IMR-90 (cell line): Measurements from ENCODE around the gene ST6GALNAC3. TPM values are rescaled to one million over a fixed set of nuclear protein-coding genes. Genes with fewer than 3 reads are reported as not detected.

ENCODE experiments used
- ATAC-seq: fragments of 200-7000 bp; cut with Tn5 transposase; 2 replicates; pipeline ENCODE4 v1.9.1; 2020; ENCODE audit warnings: low read depth, mild to moderate bottlenecking, moderate library complexity
- BruUV-seq: library from RNA; stranded (reverse); fragments of 400-500 nt; replicated peaks from 2 replicates; lab custom pipeline; 2021; lab: Mats Ljungman, UMichigan
- CTCF ChIA-PET: fragments of 300-600 bp; formaldehyde crosslinking; extraction: SDS; loops from one replicate; lab custom pipeline; 2021; ENCODE audit warnings: antibody characterized with exemption; lab: Yijun Ruan, JAX
- POLR2A ChIA-PET: fragments of 300-600 bp; sonication (Branson Sonifier 250); formaldehyde crosslinking; loops from one replicate; lab custom pipeline; 2022; ENCODE audit warnings: antibody characterized with exemption; ENCODE audit not compliant: unreplicated experiment; lab: Charles Lee
- DNase-seq: peaks from one replicate; pipeline ENCODE4 v3.0.0; 2013
- H2AFZ ChIP-seq: replicated peaks from 2 replicates; pipeline ENCODE3; 2013; ENCODE audit warnings: low read length, mild to moderate bottlenecking; ENCODE audit not compliant: poor library complexity
- H2AK5ac ChIP-seq: 2 replicates; pipeline ENCODE4 v1.6.1; 2013; ENCODE audit warnings: low read depth, low read length, inconsistent platforms
- H2AK9ac ChIP-seq: replicated peaks from 2 replicates; pipeline ENCODE3; 2013; ENCODE audit warnings: mild to moderate bottlenecking, low read depth, low read length, moderate library complexity; ENCODE audit not compliant: poor library complexity
- H2BK120ac ChIP-seq: 2 replicates; pipeline ENCODE4 v1.6.1; 2013; ENCODE audit warnings: low read depth, low read length, inconsistent platforms
- H2BK15ac ChIP-seq: 3 replicates; pipeline ENCODE4 v1.6.1; 2013; ENCODE audit warnings: low read depth, low read length, inconsistent platforms
- H2BK20ac ChIP-seq: 2 replicates; pipeline ENCODE4 v1.6.1; 2013; ENCODE audit warnings: low read depth, mild to moderate bottlenecking, inconsistent platforms, low read length, moderate library complexity
- H2BK5ac ChIP-seq: 2 replicates; pipeline ENCODE4 v1.6.1; 2013; ENCODE audit warnings: mild to moderate bottlenecking, low read depth, low read length, inconsistent platforms; ENCODE audit not compliant: poor library complexity, severe bottlenecking
- H3K14ac ChIP-seq: replicated peaks from 2 replicates; pipeline ENCODE4 v1.6.1; 2013; ENCODE audit warnings: low read depth, low read length, inconsistent platforms
- H3K18ac ChIP-seq: 2 replicates; pipeline ENCODE4 v1.6.1; 2013; ENCODE audit warnings: low read depth, low read length, control low read depth
- H3K23ac ChIP-seq: 2 replicates; pipeline ENCODE4 v1.6.1; 2013; ENCODE audit warnings: low read depth, low read length, inconsistent platforms
- H3K27ac ChIP-seq: 2 replicates; pipeline ENCODE4 v1.5.1; 2013; ENCODE audit warnings: mild to moderate bottlenecking, control low read depth, low read length; ENCODE audit not compliant: insufficient read depth
- H3K27me3 ChIP-seq: 2 replicates; pipeline ENCODE4 v1.6.1; 2013; ENCODE audit warnings: low read length; ENCODE audit not compliant: control insufficient read depth, insufficient read depth
- H3K36me3 ChIP-seq: 2 replicates; pipeline ENCODE4 v1.6.1; 2013; ENCODE audit warnings: low read length, mixed read lengths; ENCODE audit not compliant: control insufficient read depth, insufficient read depth
- H3K4ac ChIP-seq: 2 replicates; pipeline ENCODE4 v1.6.1; 2013; ENCODE audit warnings: low read depth, low read length, inconsistent platforms
- H3K4me1 ChIP-seq: 2 replicates; pipeline ENCODE4 v1.6.1; 2013; ENCODE audit warnings: low read length, mixed read lengths; ENCODE audit not compliant: control insufficient read depth, insufficient read depth
- H3K4me2 ChIP-seq: 2 replicates; pipeline ENCODE4 v1.6.1; 2013; ENCODE audit warnings: low read depth, mild to moderate bottlenecking, control low read depth, low read length, moderate library complexity
- H3K4me3 ChIP-seq: 2 replicates; pipeline ENCODE4 v1.5.1; 2013; ENCODE audit warnings: low read depth, mild to moderate bottlenecking, control low read depth, low read length, moderate library complexity; ENCODE audit not compliant: insufficient read depth
- H3K56ac ChIP-seq: 2 replicates; pipeline ENCODE4 v1.6.1; 2013; ENCODE audit warnings: low read length, inconsistent platforms; ENCODE audit not compliant: insufficient read depth; ENCODE audit errors: extremely low read depth
- H3K79me1 ChIP-seq, 2 experiments: 2 replicates each; pipeline ENCODE4 v1.6.1; 2013; ENCODE audit warnings: low read length in 2 of 2, inconsistent platforms in 1 of 2, low read depth in 1 of 2
- H3K9ac ChIP-seq: 2 replicates; pipeline ENCODE4 v1.6.1; 2013; ENCODE audit warnings: low read depth, low read length, control low read depth
- H3K9me1 ChIP-seq: 2 replicates; pipeline ENCODE4 v1.6.1; 2013; ENCODE audit warnings: low read length, inconsistent platforms; ENCODE audit not compliant: insufficient read depth
- H3K9me3 ChIP-seq: 2 replicates; pipeline ENCODE4 v1.6.1; 2013; ENCODE audit warnings: low read length; ENCODE audit not compliant: control insufficient read depth, insufficient read depth
- H4K20me1 ChIP-seq: 2 replicates; pipeline ENCODE4 v1.6.1; 2013; ENCODE audit warnings: low read length, inconsistent platforms; ENCODE audit not compliant: insufficient read depth
- H4K5ac ChIP-seq: 2 replicates; pipeline ENCODE4 v1.6.1; 2013; ENCODE audit warnings: mild to moderate bottlenecking, low read depth, low read length, control low read depth
- H4K8ac ChIP-seq, 2 experiments: 2 replicates each; pipeline ENCODE4 v1.6.1; 2013; ENCODE audit warnings: low read depth in 2 of 2, low read length in 2 of 2, control low read depth in 1 of 2, inconsistent platforms in 1 of 2
- H4K91ac ChIP-seq: 2 replicates; pipeline ENCODE4 v1.6.1; 2013; ENCODE audit warnings: low read depth, low read length, inconsistent platforms; ENCODE audit not compliant: insufficient read depth
- CEBPB ChIP-seq: IDR thresholded peaks from 2 replicates; pipeline ENCODE4 v1.6.1; 2012; ENCODE audit warnings: low read depth, low read length, improper control_type of control experiment
- CHD1 ChIP-seq: IDR thresholded peaks from 2 replicates; pipeline ENCODE4 v1.6.1; 2012; ENCODE audit warnings: low read depth, low read length, improper control_type of control experiment
- ELK1 ChIP-seq: fragments of 150-350 bp; IDR thresholded peaks from 2 replicates; pipeline ENCODE4 v1.6.1; 2016; ENCODE audit warnings: low read depth, mild to moderate bottlenecking, low read length, moderate library complexity, borderline replicate concordance
- FOS ChIP-seq: fragments of 150-350 bp; IDR thresholded peaks from 2 replicates; pipeline ENCODE4 v1.6.1; 2016; ENCODE audit warnings: low read depth, low read length
- MAFK ChIP-seq: IDR thresholded peaks from 2 replicates; pipeline ENCODE4 v1.6.1; 2012; ENCODE audit warnings: low read depth, low read length, improper control_type of control experiment
- MAZ ChIP-seq: IDR thresholded peaks from 2 replicates; pipeline ENCODE4 v1.6.1; 2012; ENCODE audit warnings: low read depth, mild to moderate bottlenecking, low read length, improper control_type of control experiment, moderate library complexity, borderline replicate concordance
- MXI1 ChIP-seq: IDR thresholded peaks from 2 replicates; pipeline ENCODE4 v1.6.1; 2012; ENCODE audit warnings: low read depth, mild to moderate bottlenecking, low read length, moderate library complexity, borderline replicate concordance
- NFE2L2 ChIP-seq: fragments of 150-350 bp; IDR thresholded peaks from 2 replicates; pipeline ENCODE4 v1.6.1; 2016; ENCODE audit warnings: low read depth, mild to moderate bottlenecking, low read length
- POLR2A ChIP-seq: IDR thresholded peaks from 2 replicates; pipeline ENCODE4 v1.6.1; 2012; ENCODE audit warnings: mild to moderate bottlenecking, low read depth, low read length
- RAD21 ChIP-seq: IDR thresholded peaks from 2 replicates; pipeline ENCODE4 v1.6.1; 2012; ENCODE audit warnings: low read length, improper control_type of control experiment
- RCOR1 ChIP-seq: IDR thresholded peaks from 2 replicates; pipeline ENCODE4 v1.6.1; 2012; ENCODE audit warnings: mild to moderate bottlenecking, low read length, improper control_type of control experiment; ENCODE audit not compliant: insufficient replicate concordance
- RFX5 ChIP-seq: IDR thresholded peaks from 2 replicates; pipeline ENCODE4 v1.8.0; 2012; ENCODE audit warnings: low read depth, mild to moderate bottlenecking, low read length, moderate library complexity
- SMC3 ChIP-seq: fragments of 150-350 bp; IDR thresholded peaks from 2 replicates; pipeline ENCODE4 v1.6.1; 2016; ENCODE audit warnings: low read depth, mild to moderate bottlenecking, antibody characterized with exemption, low read length, moderate library complexity
- USF2 ChIP-seq: fragments of 150-350 bp; IDR thresholded peaks from 2 replicates; pipeline ENCODE4 v1.6.1; 2017; ENCODE audit warnings: mild to moderate bottlenecking, antibody characterized with exemption, low read length, low read depth
- WGBS, 2 experiments: methylation state at CpG; one replicate each; pipeline versions ENCODE4 v1.1.5 to v1.1.7; 2013; ENCODE audit warnings: missing lambda C conversion rate in 2 of 2; ENCODE audit not compliant: insufficient read length in 1 of 2; ENCODE audit errors: extremely low coverage in 2 of 2; 5-methylcytosine and 5-hydroxymethylcytosine counted together
- dilution Hi-C: fragments of 300-500 bp; cut with HindIII; formaldehyde crosslinking; loops from one replicate; pipeline ENCODE4 v1.14.3; 2018; ENCODE audit warnings: low sequenced_read_pairs; ENCODE audit not compliant: unreplicated experiment
- in situ Hi-C: fragments of 300-500 bp; cut with MboI; formaldehyde crosslinking; loops from 3 replicates; pipeline ENCODE4 v1.14.3; 2019; ENCODE audit warnings: low sequenced_read_pairs, inconsistent platforms, mixed read lengths
- intact Hi-C: fragments of 100-400 bp; cut with micrococcal nuclease; formaldehyde crosslinking; loops from 2 replicates; pipeline ENCODE4 v1.10.0; 2022
- polyA plus RNA-seq, 3 experiments: library from polyadenylated mRNA; depleted of rRNA; stranded (reverse); fragments of >200 nt; gene quantifications; 2 replicates each; pipeline ENCODE4 v1.2.3, GENCODE V29; 2012; ENCODE audit warnings: low replicate concordance in 1 of 3
- total RNA-seq: library from RNA; depleted of rRNA; stranded (reverse); fragments of >200 nt; gene quantifications from 2 replicates; pipeline ENCODE4 v1.2.3, GENCODE V29; 2012

ST6GALNAC3 gene
- total and polyA plus RNA-seq, 2 of the 4 experiments (the other 2 are of a cell fraction) = 0.65 to 1.3 TPM

DNA sequence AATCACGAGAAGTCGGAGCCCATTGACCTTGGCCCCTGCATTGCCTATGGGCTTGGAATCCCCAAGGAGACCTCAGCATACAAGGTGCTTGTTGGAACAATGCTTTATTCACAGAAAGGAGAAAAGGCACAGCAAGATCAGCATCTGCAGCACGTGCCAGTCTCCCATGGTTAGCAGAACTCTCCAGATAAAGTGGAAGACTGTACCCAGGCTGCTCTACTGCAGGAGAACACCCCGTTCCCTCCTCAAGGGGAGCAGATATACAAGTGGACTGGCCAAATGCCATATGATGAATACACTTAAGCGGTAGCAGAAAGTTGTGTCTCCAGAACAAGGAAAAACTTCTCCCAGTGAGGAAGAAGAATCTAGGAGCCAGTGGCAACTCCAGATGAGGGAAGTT lies 53.5 kb downstream of the ST6GALNAC3 start:
- BruUV-seq = no TSS peak
- POLR2A ChIA-PET = interaction anchor here (0.5 kb wide), 1 partner anchor 26 kb away, joined by 4 read pairs; no protein-coding TSS in a partner anchor

More for the DNA sequence above, 53.5 kb downstream of the ST6GALNAC3 start:
- Histone ChIP-seq H4K20me1 (no peaks in the 10 kb centered on the region), H4K91ac (no peak overlapping the region), H2BK120ac (no peak overlapping the region), H3K79me1 (no peaks in the 10 kb centered on the region), H3K9me3 (no peaks in the 10 kb centered on the region; the same call in 1 of the 2 replicates), H4K8ac (no peak overlapping the region), H3K36me3 (no peaks in the 10 kb centered on the region), H3K27ac (no peak overlapping the region), H3K4ac (no peak overlapping the region), H3K56ac (no peak overlapping the region), H3K18ac (no peak overlapping the region), H3K9me1 (no peaks in the 10 kb centered on the region; the same call in 1 of the 2 replicates), H3K4me3 (no peak overlapping the region), H2AFZ (no peak overlapping the region), H4K5ac (no peak overlapping the region), H3K9ac (no peak overlapping the region), H2AK9ac (no peak overlapping the region), H2AK5ac (no peak overlapping the region), H3K23ac (no peak overlapping the region), H3K14ac (no peak overlapping the region), H3K27me3 (no peaks in the 10 kb centered on the region), H2BK5ac (no peak overlapping the region), H3K4me2 (no peak overlapping the region), H2BK20ac (no peak overlapping the region), H3K4me1 (no peaks in the 10 kb centered on the region), H2BK15ac (no peak overlapping the region)
- in situ Hi-C loops (no loop called here), intact Hi-C loops (no loop called here), dilution Hi-C loops (no loop called here)
- CTCF ChIA-PET = no interaction called here
- TF ChIP-seq RFX5 (no peak), SMC3 (no peak), CHD1 (no peak), NFE2L2 (no peak), MAZ (no peak), CEBPB (no peak), ELK1 (no peak), MAFK (no peak), FOS (no peak), MXI1 (no peak), USF2 (no peak), RCOR1 (no peak), RAD21 (no peak), POLR2A (no peak)
- no peak for DNase-seq
- WGBS, 2 experiments = no CpG with 5 or more reads among the region's 5 CpGs
- no peak for ATAC-seq
